ENCODE measurements around the gene PARD3B.

PARD3B gene

GRCh38 chr2:205531489-205532148 is 986.3 kb downstream of the PARD3B start:
- DNase-seq (ENCODE audit: low read depth in 1 of 2, low spot score in 1 of 2), result no peak

- DNase-seq (ENCODE audit: low read depth in 1 of 2, low spot score in 1 of 2), result no peak
Measured at GRCh38 chr2:205535001-205535400, 989.7 kb downstream of the PARD3B start.

DNA sequence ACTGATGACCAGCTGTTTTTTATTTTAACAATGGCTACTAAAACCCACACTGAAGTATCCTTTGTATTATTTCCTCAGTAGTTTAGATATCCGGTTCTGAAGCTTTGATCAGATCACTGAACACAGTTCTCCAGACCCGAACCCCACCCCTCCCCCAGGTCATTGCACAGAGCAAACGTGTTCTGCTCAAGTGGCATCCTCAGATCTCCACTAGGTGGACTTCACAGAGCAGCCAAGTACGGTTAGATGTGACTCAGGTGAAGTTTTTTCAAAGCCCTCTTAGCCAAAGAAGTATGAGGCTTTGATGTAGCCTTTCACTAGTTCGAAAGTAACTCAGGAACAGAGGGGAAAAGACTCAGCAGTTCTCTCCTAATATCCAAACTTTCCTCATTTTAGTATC is 994.3 kb downstream of the PARD3B start:
- no peak for DNase-seq (ENCODE audit: low read depth in 1 of 2, low spot score in 1 of 2)

- DNase-seq (ENCODE audit: low read depth in 1 of 2, low spot score in 1 of 2), result no peak
Measured at GRCh38 chr2:205540036-205540435, 994.8 kb downstream of the PARD3B start.

GRCh38 chr2:205543262-205543843 is 998.1 kb downstream of the PARD3B start:
- no peak for DNase-seq (ENCODE audit: low read depth in 1 of 2, low spot score in 1 of 2)

- no peak for DNase-seq (ENCODE audit: low read depth in 1 of 2, low spot score in 1 of 2)
Measured at GRCh38 chr2:205543937-205544702, 998.8 kb downstream of the PARD3B start.

DNA sequence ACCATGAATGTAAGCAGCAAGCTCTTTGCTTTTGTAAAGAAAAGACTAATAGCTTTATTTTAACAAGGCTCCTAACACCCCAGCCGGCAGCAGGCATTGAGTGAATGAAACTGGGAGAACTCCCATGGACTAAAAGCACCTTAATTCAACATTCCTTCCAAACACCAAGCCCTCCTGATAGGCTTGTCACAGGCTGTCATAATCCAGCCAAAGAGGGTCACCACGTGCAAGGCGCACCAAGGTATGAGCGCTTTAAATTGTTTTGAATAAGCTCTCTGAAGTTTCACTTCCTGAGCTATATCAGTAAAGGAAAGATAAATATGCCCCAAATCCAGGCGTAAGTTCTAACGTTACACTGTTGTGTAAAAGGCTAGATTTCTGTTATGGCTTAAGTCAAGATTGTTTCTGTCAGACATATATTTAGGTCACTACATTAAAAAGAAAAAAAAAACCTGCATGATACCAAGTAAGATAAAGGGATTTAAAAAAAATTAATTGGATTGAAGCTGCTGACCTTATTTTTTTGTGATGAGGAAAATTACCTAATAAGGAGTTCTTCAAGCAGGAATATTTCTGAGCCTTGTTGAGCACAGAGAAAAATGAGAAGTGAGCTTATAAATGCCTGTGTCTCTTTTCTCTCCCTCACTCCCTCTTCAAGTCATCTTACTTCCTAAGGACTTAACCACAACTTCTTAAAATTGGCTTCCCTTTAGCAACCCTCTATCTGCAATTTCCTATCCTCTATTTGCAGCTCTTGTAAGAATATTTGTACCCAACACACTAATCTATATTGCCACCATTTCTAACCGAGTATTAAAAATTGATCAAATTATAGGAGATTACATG is 1000.9 kb downstream of the PARD3B start:
- no peak for DNase-seq (ENCODE audit: low read depth in 1 of 2, low spot score in 1 of 2)

- DNase-seq (ENCODE audit: low read depth in 1 of 2, low spot score in 1 of 2), result no peak
Measured at GRCh38 chr2:205555566-205556230, 1010.4 kb downstream of the PARD3B start.

GRCh38 chr2:205556357-205556756 is 1011.1 kb downstream of the PARD3B start:
- no peak for DNase-seq (ENCODE audit: low read depth in 1 of 2, low spot score in 1 of 2)

DNA sequence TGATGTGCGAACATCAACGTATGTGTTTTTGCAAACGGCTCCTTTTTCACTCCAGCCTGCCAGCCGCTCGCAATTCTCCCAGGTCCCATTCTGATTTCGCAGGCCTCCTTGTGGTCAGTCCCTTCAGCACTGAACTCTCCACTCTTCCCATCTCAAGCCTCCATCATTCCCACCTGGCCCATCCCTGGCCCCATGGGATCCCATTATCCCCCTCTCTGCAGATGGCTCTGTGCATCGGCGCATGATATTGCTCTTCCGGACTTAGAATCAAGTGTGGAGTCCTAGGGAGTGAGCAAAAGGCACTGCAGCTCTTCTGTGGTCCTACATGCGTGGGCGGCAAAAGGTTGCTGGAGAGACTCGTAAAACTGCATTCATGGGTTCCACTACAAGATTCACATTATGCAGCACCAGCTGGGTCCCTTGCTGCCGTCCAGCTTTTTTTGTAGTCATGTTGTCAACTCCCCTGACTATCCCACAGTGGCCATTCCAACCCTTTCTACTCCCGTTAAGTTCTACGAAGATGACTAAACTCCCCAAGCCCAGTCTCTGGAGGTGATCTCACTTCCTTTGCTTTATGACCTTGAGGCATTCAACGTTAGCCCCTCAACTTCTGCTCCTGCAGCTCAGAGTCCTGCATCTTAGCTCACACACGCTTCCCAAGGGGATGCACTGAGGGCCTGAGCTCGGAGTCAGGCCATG is 1011.7 kb downstream of the PARD3B start:
- no peak for DNase-seq (ENCODE audit: low read depth in 1 of 2, low spot score in 1 of 2)

DNA sequence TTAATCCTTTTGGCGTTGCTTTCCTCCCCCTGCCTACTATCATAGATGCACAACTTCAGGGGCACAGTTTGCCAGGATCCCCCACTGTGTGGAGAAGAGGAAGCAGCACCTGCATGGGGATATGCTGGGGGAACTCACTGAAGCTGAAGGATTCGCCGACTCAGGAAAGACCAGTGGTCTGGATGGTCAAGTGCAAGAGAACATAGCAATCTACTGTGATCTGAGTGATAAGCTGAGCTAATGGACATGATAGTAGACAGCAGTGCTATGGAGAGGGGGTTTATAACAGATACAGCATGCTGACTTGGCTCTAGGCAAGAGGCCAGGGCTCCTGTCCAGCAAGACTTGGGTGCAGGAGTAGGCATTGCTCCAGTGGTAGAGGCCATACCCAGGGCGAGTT is 1012.6 kb downstream of the PARD3B start:
- no peak for DNase-seq (ENCODE audit: low read depth in 1 of 2, low spot score in 1 of 2)

- DNase-seq (ENCODE audit: low read depth in 1 of 2, low spot score in 1 of 2), result no peak
Measured at GRCh38 chr2:205561441-205561840, 1016.2 kb downstream of the PARD3B start.

- DNase-seq (ENCODE audit: low read depth in 1 of 2, low spot score in 1 of 2), result peak in 1 of 2 donors; percentile 1
Measured at GRCh38 chr2:205563646-205564045, 1018.4 kb downstream of the PARD3B start.

DNA sequence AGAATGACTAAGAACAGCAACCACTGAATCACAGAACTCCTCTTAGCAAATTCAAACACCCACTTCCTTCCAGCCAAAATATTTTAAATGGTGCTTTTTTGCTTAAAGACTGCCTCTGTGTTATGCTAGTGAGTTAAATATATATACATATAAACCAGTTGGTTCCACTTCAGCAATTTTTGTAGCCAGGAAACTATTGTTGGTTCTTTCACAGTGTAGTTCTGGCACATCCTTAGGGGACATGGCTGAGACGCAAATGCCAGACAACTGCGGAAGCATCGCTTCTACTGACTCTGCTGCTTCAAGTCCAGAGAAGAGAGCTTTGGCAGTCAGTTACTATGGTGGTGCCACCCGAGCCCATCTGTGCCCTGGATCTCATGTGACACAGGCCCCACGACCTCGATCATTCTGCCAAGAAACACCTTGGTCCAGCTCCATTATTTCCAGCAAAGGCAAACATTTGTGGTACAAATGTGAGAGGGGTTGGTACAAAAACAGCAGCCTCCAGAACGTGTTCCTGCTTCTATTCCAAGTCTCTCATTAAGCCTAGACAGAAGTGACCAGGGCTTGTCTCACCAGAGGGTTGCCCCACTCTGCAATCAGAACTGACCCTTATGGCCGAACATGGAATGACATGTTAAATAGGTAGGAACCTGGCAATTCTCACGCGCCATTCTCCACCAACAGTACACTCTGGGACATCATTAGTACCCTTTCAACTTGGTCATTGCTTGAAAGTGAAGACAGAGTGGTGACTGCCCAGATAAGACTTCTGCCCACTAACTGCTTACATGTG is 1019.3 kb downstream of the PARD3B start:
- DNase-seq (ENCODE audit: low read depth in 1 of 2, low spot score in 1 of 2), result no peak

DNA sequence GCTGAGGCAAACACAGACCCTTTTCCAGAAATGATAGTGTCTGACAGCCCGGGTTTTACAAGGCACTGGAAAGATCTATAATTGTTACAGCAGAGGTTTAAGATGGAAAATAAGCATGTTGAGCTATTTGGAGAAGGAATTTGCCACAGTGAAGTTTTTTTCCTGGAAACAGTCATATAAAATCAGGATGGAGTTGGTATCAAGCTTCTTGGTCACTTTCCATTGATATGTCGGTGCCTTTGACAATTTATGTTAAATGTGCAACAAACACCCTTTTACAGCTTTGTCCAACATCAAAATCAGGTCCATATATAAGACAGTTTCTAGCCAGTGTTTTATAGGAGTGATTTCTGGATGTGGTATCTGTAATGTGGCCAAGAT is 1019.9 kb downstream of the PARD3B start:
- DNase-seq (ENCODE audit: low read depth in 1 of 2, low spot score in 1 of 2), result no peak

DNA sequence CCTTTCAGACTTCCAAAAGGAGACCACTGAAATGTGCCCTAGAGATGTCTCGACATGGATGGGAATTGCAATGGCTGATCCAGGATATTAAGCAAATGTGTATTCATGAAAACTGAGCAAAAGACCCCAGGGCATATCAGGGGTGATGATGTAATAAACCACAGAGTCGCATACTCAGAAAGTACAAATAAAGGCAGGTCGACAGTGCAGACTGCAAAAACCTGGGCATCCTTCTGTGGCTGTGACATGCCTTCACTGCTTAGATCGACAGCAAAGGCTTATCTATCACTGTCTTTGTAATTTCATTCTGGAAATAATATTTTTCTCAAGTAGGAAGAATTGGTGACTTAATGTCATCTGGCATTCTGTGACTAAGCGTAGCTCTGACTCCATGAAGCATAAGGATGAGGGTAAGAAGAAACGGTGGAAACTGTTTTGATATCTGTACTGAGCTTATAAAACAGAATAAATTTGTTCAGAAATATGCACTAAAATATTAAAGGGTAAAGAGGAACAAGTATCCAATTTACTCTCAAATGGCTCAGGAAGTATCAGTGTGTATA is 1021.4 kb downstream of the PARD3B start:
- no peak for DNase-seq (ENCODE audit: low read depth in 1 of 2, low spot score in 1 of 2)

- no peak for DNase-seq (ENCODE audit: low read depth in 1 of 2, low spot score in 1 of 2)
Measured at GRCh38 chr2:205568620-205569019, 1023.3 kb downstream of the PARD3B start.

DNA sequence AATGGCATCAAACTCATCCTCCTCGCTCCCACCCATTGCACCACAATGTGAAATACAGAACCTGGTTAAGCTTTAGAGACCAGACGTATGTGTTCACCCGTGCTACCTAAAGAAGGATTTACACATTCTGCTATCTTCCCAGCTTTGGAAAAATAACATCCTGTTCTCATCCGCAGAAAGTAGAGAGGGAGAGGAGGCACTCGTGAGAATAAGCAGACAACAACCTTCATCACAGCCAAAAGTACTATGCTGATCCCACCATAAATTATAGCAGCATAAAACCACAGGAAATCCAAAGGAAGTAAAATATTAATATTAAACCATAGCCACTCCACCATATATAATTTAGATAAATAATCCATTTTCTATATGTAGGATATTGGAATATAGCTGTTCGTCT is 1025.4 kb downstream of the PARD3B start:
- no peak for DNase-seq (ENCODE audit: low read depth in 1 of 2, low spot score in 1 of 2)

- DNase-seq (ENCODE audit: low read depth in 1 of 2, low spot score in 1 of 2), result no peak
Measured at GRCh38 chr2:205571360-205571959, 1026.2 kb downstream of the PARD3B start.

Data from stimulated activated CD4-positive, alpha-beta T cell treated with anti-CD3 and anti-CD28 coated beads, Interleukin-15, amount 100 ng/mL, for 1 hour (primary cell).